ENCODE data around the gene BPIFA2.

GRCh38 chr20:33177866-33178265, 9.9 kb downstream of the BPIFA2 start:
- TF ChIP-seq CTCF (IDR thresholded peaks at IDR 0.05), result no peak
- TF ChIP-seq POLR2A (IDR thresholded peaks at IDR 0.05), result no peak
- TF ChIP-seq POLR2AphosphoS5 (IDR thresholded peaks at IDR 0.05), result no peak

Measured in upper lobe of left lung (tissue), 4 donors.